ENCODE data around the gene ITIH1.

DNA sequence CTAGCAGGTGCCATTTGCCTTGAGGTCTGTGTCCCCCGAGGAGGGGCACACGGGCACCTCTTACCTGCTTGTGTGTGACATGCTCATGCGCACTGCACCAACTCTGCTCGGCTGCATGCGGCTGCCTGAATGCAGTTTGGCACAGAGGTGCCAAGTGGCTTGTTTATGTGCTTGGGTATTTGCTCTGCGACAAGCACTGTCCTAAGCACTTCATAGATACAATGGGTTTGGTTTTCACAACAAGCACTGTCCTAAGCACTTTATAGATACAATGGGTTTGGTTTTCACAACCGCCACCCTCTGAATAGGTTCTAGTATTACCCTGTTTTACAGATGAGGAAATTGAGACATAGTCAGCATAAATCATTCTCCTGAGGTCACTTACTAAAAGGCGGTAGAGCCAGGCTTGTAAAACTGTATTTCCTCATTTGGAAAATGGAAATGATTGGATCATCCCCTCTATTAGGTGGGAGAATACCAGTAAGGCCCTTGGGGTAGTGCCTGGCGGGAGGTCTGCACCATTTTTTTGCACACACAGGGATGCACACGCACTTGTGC, 52.6 kb downstream of the ITIH1 start:
- TF ChIP-seq POLR2A (IDR thresholded peaks at IDR 0.05) (no peak), POLR2AphosphoS5 (IDR thresholded peaks at IDR 0.05) (no peak)
- TF ChIP-seq, protein P1, sequence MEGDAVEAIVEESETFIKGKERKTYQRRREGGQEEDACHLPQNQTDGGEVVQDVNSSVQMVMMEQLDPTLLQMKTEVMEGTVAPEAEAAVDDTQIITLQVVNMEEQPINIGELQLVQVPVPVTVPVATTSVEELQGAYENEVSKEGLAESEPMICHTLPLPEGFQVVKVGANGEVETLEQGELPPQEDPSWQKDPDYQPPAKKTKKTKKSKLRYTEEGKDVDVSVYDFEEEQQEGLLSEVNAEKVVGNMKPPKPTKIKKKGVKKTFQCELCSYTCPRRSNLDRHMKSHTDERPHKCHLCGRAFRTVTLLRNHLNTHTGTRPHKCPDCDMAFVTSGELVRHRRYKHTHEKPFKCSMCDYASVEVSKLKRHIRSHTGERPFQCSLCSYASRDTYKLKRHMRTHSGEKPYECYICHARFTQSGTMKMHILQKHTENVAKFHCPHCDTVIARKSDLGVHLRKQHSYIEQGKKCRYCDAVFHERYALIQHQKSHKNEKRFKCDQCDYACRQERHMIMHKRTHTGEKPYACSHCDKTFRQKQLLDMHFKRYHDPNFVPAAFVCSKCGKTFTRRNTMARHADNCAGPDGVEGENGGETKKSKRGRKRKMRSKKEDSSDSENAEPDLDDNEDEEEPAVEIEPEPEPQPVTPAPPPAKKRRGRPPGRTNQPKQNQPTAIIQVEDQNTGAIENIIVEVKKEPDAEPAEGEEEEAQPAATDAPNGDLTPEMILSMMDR (IDR thresholded peaks at IDR 0.05), result no peak
